Measurements from ENCODE around the gene ARRDC5.
A peak's percentile ranks its signal among the peaks of the same experiment; 100 is the strongest.
"Not testable (repeated sequence)": the region's sequence is repeated elsewhere in the genome, so short reads cannot be mapped to it uniquely, and the experiment has no call there.

The ARRDC5 gene

DNA sequence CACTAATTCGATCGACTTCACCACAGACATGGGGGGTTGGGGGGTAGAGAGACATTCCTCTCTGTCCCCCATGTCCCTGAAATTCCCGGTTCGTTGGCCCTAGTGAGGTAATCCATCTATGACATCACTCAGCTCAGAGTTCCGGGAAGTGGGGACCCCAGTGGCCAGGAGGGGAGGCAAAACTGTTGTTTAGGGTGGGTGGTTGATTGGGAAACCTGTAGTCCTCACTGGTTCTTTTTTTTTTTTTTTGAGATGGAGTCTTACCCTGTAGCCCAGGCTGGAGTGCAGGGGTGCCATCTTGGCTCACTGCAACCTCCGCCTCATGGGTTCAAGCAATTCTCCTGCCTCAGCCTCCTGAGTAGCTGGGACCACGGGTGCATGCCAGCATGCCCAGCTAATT, at the start of gene ARRDC5:
TSS of gene ARRDC5 (minus strand) at position 101 of the 400 bp plus-strand sequence. CDS start at position 30, 71 bp downstream.
- no peak for DNase-seq

DNA sequence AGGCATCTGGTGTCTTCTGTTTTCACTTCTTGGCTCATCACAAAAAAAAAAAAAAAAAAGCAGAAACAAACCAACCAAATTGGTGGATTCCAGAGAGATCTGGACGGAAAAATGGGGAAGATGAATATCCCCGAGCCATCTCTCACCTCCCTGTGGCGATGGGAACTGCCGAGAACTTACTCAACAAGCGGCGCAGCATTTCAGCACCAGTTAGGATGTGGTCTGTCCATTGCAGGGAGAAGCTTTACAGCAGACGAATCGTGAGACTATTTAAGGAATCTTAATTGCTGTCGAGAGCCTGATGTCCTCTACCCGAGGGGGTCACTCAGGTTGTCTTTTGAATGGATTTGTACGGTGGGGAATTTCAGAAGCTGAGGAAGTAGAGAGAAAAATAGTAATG, 49.0 kb upstream of the ARRDC5 start:
- DNase-seq: no peak

DNA sequence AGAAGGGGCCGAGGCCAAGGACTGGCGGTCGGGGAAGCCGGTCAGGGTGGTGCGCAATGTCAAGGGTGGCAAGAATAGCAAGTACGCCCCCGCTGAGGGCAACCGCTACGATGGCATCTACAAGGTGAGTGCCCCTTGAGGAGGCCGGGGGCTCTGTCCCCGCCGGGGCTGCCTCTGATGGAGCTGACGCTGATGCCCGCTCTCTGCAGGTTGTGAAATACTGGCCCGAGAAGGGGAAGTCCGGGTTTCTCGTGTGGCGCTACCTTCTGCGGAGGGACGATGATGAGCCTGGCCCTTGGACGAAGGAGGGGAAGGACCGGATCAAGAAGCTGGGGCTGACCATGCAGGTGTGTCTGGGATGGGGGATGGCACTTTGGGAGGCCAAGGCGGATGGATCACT, 48.0 kb upstream of the ARRDC5 start:
- DNase-seq: not testable (repeated sequence)

DNA sequence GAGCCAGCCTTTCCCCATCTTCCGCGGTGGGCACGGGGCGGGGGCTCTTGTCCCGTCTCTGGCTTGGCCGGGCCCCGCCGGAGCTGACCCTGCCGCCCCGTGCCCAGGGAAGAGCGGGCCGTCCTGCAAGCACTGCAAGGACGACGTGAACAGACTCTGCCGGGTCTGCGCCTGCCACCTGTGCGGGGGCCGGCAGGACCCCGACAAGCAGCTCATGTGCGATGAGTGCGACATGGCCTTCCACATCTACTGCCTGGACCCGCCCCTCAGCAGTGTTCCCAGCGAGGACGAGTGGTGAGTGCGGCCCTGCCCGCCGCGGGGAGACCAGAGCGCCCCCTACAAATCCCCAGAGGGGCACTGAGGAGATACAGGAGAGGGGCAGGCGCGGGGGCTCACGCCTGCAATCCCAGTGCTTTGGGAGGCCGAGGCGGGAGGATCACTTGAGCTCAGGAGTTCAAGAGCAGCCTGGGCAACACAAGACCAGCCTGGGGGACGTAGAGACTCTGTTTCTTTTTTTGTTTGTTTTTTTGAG, 39.0 kb upstream of the ARRDC5 start:
- not testable (repeated sequence) for DNase-seq

DNA sequence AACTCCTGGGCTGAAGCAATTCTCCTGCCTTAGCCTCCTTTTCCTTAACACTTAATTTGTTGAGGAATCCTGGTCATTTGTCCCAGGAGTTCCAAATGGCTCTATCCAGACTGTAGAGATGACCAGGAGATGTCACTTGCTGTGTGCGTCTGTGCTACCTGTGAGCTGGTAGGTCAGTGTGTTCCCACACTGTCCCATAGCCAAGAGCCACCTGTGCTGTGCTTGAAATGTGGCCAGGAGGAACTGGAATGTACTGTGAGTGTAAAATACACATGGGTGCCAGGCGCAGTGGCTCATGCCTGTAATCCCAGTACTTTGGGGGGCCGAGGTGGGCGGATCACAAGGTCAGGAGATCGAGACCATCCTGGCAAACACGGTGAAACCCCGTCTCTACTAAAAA, 36.8 kb upstream of the ARRDC5 start:
- DNase-seq: no peak

DNA sequence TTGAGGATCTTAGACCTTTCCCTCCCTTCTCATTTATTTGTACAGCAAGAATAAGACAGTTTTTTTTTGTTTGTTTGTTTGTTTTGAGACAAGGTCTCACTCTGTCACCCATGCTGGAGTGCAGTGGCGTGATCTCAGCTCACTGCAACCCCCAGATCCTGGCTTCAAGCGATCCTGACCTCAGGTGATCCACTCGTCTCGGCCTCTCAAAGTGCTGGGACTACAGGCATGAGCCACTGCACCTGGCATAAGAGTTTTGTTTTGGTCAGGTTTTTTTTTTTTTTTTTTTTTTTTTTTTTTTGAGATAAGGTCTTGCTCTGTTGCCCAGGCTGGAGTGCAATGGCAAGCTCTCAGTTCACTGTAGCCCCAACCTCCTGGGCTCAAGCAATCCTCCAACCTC, 35.8 kb upstream of the ARRDC5 start:
- not testable (repeated sequence) for DNase-seq

DNA sequence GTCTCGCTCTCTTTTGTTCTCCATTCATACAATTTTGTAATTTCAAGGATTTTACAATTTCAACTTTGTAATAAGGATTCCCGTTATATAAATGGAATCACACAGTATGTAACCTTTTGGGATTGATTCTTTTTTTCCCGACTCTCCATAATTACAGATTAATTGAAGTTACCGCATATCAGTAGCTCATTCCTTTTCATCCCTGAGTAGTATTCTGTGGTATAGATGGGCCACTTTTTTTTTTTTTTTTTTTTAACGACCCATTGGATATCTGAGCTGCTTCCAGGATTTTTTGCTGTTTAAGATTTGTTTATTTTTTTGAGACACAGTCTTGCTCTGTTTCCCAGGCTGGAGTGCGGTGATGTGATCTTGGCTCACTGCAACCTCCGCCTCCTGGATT, 34.4 kb upstream of the ARRDC5 start:
- no peak for DNase-seq

DNA sequence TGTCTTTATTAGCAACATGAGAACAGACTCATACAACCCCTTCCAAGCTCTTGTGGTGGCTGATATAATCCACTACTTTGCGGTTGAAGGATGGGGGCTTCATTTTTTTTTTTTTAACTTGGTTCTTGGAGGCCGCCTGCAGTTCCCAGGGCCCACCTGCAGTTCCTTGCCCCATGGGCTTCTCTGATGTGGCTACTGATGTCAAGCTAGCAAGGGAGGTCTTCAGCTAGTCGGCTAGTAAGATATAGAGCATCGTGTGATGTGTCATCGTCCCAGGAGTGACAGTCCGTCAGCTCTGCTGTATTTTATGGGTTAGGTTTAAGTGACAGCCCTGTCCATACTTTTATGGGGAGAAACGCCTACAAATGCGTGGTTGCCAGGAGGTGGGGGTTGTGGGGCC, 32.7 kb upstream of the ARRDC5 start:
- DNase-seq: no peak

DNA sequence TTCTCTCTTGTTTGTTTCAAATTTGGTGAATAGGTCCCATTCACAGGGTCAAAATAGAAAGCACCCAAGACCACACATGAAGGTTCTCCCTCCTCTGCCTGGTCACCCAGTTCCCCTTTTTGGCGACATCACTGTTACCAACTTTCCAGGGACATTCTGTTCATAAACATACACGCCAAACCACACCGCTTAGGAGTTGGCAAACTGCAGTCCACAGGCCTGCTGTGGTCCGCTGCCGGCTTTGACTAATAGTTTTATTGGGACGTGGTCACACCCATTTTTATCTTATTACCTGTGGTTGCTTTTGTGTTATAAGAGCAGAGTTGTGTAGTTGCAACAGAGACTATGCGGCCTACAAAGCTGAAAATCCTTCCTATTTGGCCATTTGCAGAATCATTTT, 30.8 kb upstream of the ARRDC5 start:
- no peak for DNase-seq

DNA sequence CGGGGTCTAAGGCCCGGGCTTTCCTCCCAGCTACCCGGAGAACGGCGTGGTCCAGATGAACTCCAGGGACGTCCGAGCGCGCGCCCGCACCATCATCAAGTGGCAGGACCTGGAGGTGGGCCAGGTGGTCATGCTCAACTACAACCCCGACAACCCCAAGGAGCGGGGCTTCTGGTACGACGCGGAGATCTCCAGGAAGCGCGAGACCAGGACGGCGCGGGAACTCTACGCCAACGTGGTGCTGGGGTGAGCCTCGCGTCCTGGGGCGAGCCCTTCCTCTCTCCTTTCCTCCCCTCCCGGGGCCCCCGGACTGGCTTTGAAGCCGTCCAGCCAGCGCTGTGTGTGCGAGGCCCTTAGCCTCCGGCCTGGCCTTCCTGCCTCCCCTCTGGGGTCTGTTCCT, 30.0 kb upstream of the ARRDC5 start:
- DNase-seq: no peak

DNA sequence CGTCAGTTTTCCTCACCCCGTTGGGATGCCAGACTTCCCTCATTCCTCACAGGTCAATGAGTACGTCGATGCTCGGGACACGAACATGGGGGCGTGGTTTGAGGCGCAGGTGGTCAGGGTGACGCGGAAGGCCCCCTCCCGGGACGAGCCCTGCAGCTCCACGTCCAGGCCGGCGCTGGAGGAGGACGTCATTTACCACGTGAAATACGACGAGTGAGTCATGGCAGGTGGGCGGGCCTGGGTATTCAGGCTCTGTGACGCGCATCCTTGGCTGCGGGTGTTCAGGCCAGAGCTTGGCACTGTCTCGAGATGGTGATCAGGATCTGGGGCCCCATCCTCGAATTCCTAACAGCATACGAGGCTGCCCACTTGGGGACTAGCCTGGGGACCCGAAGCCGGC, 28.0 kb upstream of the ARRDC5 start:
- DNase-seq: no peak

DNA sequence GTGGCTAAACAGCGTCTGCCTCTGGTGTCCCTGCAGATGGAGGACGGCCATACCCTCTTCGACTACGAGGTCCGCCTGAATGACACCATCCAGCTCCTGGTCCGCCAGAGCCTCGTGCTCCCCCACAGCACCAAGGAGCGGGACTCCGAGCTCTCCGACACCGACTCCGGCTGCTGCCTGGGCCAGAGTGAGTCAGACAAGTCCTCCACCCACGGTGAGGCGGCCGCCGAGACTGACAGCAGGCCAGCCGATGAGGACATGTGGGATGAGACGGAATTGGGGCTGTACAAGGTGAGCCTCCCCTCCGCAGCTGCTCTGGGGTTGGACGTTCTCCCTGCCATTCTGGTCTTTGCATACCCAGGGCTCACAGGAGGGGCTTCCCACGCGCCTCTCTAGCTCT, 26.5 kb upstream of the ARRDC5 start:
- no peak for DNase-seq

DNA sequence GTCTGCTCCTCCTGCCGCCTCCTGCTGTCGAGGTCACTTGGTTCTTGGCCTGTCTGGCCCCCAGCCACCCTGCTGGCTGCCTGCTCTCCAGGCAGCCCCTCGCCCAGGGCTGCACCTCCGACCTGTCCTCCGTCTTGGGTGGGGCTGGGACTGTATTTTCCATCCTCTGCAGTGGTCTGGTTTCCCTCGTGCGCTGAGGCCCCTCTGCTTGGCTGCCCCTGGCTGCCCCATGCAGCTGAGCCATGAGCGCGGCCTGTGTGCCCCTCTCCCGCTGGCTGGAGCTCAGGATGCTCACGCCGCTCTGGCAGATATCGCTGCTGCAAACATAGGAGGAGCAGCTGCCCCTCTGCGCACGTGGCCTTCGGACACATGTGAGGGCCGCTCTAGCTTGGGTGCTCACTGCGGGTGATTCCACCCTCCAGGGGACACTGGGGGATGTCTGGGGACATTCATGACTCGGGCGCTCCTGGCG, 20.6 kb upstream of the ARRDC5 start:
- DNase-seq: no peak

DNA sequence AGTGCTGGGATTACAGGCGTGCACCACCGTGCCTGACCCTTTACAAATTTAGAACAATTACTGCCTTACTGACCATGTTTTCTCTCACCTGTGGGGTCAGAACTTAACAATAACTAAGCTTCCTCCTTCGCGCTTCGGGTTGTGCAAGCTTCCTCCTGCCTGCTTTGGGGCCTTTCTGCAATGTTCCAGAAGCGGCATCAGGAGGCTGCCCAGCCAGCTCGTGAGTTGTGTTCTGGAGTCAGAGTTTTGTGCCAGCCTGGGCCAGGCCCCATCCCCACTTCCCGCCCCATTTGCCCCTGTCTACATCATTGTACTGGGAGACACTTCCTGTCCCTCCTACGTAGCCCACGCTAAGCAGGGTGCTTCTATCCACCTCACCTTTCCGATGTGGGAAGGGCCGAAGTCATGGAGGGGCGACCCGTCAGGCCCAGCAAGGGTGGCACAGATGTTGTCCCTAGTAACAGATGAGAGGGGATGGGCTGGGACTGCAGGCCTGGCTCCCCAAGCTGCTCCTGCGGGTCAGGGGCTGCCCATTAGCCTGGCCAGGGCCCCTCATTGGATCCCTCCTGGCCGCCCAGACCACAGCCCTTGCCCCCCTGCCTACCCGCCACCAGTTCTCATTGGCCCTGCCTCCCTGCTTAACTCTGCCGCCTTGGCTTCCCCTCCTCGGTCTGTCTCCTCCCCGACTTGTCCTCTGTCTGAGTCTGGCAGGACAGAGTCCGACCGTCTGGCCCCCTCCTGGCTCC, 20.0 kb upstream of the ARRDC5 start:
- DNase-seq: no peak

DNA sequence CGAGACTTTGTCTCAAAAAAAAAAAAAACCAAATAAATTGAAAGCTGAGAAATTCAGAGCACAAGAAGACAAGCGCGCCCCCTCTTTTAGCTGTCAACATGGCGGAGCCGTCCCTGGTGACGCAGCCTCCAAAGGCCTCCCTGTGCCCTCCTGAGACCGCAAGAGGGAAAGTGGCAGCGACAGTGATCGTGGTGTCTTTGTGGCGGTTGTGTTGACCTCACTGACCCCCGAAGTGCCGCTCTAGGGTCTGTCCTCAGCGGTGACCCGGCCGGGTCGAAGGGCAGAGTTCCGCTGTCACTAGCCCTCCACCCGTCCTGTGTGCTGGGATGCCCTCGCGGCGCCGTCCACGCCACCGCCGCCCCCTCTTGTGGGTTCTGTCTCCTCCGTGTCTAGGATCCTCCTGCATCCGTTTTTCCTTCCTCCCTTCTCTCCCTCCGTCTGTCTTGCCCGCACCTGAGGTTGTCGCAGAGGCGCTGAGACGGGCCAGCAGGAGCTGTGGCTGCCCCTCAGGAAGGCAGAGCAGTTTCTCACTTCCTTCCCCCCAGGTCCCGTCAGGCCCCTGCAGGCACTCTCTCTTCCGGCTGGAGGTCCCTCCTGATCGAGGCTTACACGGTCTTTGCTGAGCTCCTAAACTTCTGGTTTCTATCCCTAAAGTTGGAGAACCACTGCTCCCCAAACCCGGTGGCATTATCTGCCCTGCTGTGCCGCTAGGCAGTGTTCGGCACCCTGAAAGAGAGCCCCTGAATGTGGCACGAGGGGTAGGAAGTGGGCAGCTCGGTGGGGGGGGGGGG, 13.8 kb upstream of the ARRDC5 start:
- peak; percentile 57 for DNase-seq

DNA sequence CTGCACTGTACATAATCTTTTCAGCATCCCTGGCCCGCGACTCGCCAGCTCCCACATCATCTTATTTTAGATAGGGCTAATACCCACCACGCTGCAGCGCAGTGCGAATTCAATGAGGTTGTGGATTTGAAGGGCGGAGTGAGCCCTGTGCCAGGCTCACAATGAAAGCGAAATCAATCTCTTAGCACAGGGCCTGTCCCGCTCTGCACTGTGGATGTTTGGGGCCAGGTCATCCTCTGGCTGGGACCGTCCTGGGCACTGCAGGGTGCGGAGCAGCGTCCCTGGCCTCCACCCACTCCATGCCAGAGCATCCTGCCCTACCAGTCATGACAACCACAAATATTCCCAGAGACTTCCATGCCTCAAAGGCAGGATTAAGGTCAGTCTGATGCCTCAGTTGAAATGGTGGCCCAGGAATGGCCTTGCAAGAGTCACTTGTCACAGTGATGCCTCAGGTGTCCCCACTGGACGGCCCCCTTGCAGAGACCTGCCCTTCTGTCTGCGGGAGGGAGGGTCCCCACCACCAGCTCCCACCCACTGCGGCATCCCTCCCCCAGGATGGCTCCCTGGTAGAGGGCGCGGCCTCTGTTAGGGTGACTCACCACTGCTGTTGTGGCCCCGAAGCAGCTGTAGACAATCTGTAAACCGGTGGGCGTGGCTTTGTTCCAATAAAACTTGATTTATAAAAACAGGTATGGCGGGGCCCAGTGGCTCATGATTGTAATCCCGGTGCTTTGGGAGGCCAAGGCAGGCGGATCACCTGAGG, 12.2 kb upstream of the ARRDC5 start:
- peak; percentile 82 for DNase-seq

DNA sequence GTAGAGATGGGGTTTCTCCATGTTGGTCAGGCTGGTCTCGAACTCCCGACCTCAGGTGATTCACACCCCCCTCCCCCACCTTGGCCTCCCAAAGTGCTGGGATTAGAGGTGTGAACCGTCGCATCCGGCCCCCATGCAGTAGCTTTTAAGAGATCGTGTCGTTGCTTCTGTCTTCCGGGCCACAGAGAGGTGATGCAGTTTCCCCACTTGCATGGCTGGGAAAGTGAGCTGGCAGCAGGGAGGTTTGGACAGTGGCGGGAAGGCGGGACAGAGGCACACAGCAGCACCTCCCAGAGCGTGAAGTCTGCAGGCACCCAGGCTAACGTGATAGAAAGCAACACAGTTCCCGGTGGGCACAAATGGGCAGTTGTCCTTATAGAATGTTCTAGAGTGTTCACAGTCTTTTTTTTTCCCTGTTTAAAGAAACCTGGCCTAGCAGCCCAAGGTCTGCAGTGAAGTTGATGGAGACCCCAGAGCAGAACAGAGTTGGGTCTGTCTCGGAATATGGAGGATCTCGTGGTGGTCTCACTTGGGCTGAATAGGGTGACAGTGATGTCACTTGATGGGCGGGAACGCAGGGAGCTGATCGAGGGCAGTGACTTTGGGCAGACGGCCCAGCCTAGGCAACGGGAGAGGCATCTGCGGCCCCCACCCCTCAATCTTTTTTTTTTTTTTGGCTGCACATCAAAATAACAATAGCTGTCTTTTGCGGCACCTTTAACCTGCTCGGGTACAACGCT, 11.5 kb upstream of the ARRDC5 start:
- peak; percentile 67 for DNase-seq

DNA sequence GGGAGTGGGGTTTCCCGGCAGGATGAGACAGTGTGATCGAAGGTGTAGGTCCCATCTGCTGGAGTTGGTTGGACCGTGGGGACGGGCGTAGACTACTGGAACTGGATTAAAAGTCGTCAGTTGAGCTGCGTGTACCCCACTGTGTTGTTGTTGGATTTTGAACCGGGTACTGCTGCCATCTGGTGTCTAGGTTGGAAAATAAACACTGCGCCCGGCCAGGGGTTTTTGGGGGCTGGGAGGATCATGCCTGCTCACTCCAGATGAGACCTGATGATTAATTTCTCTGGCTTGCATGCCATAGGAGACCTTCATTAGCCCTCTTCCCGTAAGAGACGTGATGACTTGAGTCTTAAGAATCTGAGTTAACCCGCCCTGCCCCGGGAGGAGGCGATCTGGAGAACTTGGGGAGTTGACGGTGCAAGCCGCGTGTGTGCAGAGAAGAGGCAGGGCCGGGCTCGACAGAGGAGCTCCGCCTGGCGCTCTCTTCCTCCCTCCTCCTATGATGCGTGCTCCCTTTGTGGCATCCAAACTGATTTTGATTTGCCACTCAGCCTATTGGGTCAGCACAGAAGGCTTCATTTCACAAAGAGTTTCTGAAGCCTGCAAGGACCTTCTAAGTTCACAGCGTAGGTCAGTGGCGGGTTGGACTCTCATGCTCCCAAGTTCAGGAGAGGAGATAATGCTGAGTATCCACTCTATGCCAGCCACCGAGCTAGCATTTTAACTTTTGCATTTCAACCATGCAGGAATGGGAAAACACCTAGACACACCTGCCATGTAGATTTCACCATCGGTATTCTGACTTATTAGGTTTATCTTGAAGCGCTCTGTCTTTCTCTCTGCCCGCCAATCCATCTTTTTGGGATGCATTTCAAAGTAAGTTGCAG, 9.3 kb upstream of the ARRDC5 start:
- DNase-seq: peak; percentile 82

DNA sequence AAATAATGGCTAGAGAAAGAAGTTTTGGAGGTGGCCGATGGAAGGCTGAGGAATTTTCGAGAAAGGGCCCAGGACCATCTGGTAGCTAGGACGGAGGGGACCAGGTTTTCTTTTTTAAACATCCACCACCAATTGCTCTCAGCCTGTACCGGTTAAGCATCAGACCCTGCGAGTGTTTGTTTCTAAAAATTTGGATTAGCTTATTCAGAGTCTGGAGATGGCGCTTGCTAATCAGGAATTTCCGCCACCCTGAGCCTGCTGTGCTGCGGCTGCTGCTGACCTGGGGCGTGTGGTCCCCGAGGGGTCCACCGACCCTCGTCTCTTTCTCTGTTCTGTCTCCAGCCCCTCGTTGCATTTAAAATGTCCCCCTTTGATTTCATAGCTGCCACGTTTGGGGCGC, 8.6 kb upstream of the ARRDC5 start:
- no peak for DNase-seq

DNA sequence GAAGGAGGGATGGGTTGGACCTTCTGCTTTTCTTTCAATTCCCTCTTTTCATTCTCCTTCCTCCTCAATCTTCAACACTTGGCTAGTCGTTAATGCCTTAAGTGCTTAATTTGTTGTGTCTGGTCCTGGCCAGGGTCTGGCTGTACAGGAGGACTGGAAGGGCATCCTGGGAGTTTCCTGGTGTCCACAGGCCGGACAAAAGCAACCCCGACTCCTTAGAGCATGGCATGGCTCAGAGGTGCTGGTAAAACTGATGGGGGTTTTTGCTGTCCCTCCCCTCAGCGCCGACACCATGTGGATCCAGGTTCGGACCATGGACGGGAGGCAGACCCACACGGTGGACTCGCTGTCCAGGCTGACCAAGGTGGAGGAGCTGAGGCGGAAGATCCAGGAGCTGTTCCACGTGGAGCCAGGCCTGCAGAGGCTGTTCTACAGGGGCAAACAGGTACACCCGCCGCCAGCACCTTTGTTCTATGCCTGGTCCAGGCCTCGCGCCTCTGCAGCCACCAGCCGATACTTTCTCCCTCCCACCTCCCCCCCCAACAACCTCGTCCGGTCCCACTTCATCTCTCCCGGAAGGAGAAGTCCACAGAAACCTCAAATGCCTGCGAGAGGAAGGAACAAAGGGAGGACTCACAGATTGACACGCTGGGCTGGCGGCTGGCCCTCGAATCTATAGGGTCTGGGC, 8.0 kb upstream of the ARRDC5 start:
- DNase-seq: peak; percentile 44
